Activated T-helper 1 cell treated with anti-CD3 and anti-CD28 coated beads, Interleukin-12 subunit alpha, Interleukin-12 subunit beta, Interleukin-2, Interleukin-4 antibody, amounts not matched to agents 30 ng/mL and 10 ng/mL and 1 ng/mL, durations not matched to agents 14 hours and 24 hours and 36 hours (primary cell): Measurements from ENCODE around the gene IFNA7. TPM values are rescaled to one million over a fixed set of nuclear protein-coding genes. Genes with fewer than 3 reads are reported as not detected.

Source experiments
- DNase-seq: peaks from one replicate; pipeline ENCODE4 v3.0.0; 2021; ENCODE audit warnings: low spot score
- H3K27ac Mint-ChIP-seq: one replicate; pipeline ENCODE4 v1.8.0; 2021; ENCODE audit warnings: mild to moderate bottlenecking, mixed read lengths
- H3K27me3 Mint-ChIP-seq: one replicate; pipeline ENCODE4 v1.8.0; 2022; ENCODE audit warnings: mild to moderate bottlenecking, moderate library complexity, mixed read lengths; ENCODE audit not compliant: insufficient read depth
- H3K36me3 Mint-ChIP-seq: one replicate; pipeline ENCODE4 v1.8.0; 2021; ENCODE audit warnings: low read depth, mixed read lengths
- H3K4me1 Mint-ChIP-seq: one replicate; pipeline ENCODE4 v1.8.0; 2021; ENCODE audit warnings: low read depth, mixed read lengths
- H3K4me3 Mint-ChIP-seq: one replicate; pipeline ENCODE4 v1.8.0; 2021; ENCODE audit warnings: mild to moderate bottlenecking, moderate library complexity, mixed read lengths
- H3K9me3 Mint-ChIP-seq: one replicate; pipeline ENCODE4 v1.8.0; 2021; ENCODE audit warnings: mixed read lengths
- intact Hi-C: fragments of 100-400 bp; cut with micrococcal nuclease; formaldehyde crosslinking; loops from one replicate; pipeline ENCODE4 v1.15.1; 2024
- total RNA-seq: library from RNA; stranded (reverse); gene quantifications from 2 replicates; pipeline ENCODE4 v1.2.3, GENCODE V29; 2022

Gene IFNA7
- total RNA-seq, 1 donor from 2014 or later: not detected

- Mint-ChIP-seq H3K9me3 (no peaks in the 10 kb centered on the region), H3K36me3 (no peaks in the 10 kb centered on the region), H3K4me3 (no peak overlapping the region), H3K27me3 (peaks cover 25% of the 10 kb centered on the region), H3K27ac (no peak overlapping the region), H3K4me1 (peaks cover 17% of the 10 kb centered on the region)
- intact Hi-C loops: no loop called here
- no peak for DNase-seq
Measured at GRCh38 chr9:21165516-21165915, 36.5 kb downstream of the IFNA7 start.

GRCh38 chr9:21160178-21160577, 41.8 kb downstream of the IFNA7 start:
- intact Hi-C loops: no loop called here
- Mint-ChIP-seq H3K27me3 (peaks cover 4% of the 10 kb centered on the region), H3K4me1 (peaks cover 31% of the 10 kb centered on the region), H3K4me3 (no peak overlapping the region), H3K9me3 (no peaks in the 10 kb centered on the region), H3K36me3 (peaks cover 3% of the 10 kb centered on the region), H3K27ac (no peak overlapping the region)
- no peak for DNase-seq

- Mint-ChIP-seq H3K27ac (no peak overlapping the region), H3K4me1 (peaks cover 21% of the 10 kb centered on the region), H3K4me3 (no peak overlapping the region), H3K9me3 (no peaks in the 10 kb centered on the region), H3K36me3 (peaks cover 3% of the 10 kb centered on the region), H3K27me3 (peaks cover 5% of the 10 kb centered on the region)
- DNase-seq: no peak
- intact Hi-C loops: no loop called here
Measured at GRCh38 chr9:21155501-21155900, 46.5 kb downstream of the IFNA7 start.

- peaks cover 3% of the 10 kb centered on the region for H3K36me3 Mint-ChIP-seq
- peaks cover 8% of the 10 kb centered on the region for H3K27me3 Mint-ChIP-seq
- no peak overlapping the region for H3K27ac Mint-ChIP-seq
- H3K4me1 Mint-ChIP-seq: peaks cover 11% of the 10 kb centered on the region
- H3K9me3 Mint-ChIP-seq: peaks cover under 1% of the 10 kb centered on the region
- intact Hi-C loops: no loop called here
- DNase-seq: no peak
- H3K4me3 Mint-ChIP-seq: no peak overlapping the region
Measured at GRCh38 chr9:21154018-21154608, 47.9 kb downstream of the IFNA7 start.

GRCh38 chr9:21153336-21154017, 48.5 kb downstream of the IFNA7 start:
- Mint-ChIP-seq H3K4me1 (peaks cover 7% of the 10 kb centered on the region), H3K9me3 (peaks cover 6% of the 10 kb centered on the region), H3K4me3 (no peak overlapping the region), H3K36me3 (peaks cover 1% of the 10 kb centered on the region), H3K27ac (no peak overlapping the region), H3K27me3 (peaks cover 12% of the 10 kb centered on the region)
- no peak for DNase-seq
- intact Hi-C loops: no loop called here

Other genes with a start within 250 kb of the IFNA7 start
- 2.7 and 3.0 TPM in 2 replicates for gene HACD4, start 170.6 kb downstream of the IFNA7 start, total RNA-seq
- gene IFNB1, start 124.3 kb downstream of the IFNA7 start, total RNA-seq: 0.23 TPM in 1 of 2 replicates, not detected in the other
- gene IFNW1, start 60.4 kb downstream of the IFNA7 start, total RNA-seq: not detected in 2 replicates
- gene IFNA21, start 35.5 kb downstream of the IFNA7 start, total RNA-seq: not detected in 2 replicates
- gene IFNA4, start 14.6 kb downstream of the IFNA7 start, total RNA-seq: not detected in 2 replicates
- not detected in 2 replicates for gene IFNA10, start 4.9 kb upstream of the IFNA7 start, total RNA-seq
- gene IFNA16, start 15.1 kb upstream of the IFNA7 start, total RNA-seq: not detected in 2 replicates
- gene IFNA17, start 26.0 kb upstream of the IFNA7 start, total RNA-seq: not detected in 2 replicates
- gene IFNA14, start 37.8 kb upstream of the IFNA7 start, total RNA-seq: not detected in 2 replicates
- not detected in 2 replicates for gene IFNA5, start 103.1 kb upstream of the IFNA7 start, total RNA-seq
- gene KLHL9, start 133.2 kb upstream of the IFNA7 start, total RNA-seq: 14.1 and 15.6 TPM in 2 replicates
- not detected in 2 replicates for gene IFNA6, start 148.7 kb upstream of the IFNA7 start, total RNA-seq
- not detected in 2 replicates for gene IFNA13, start 165.9 kb upstream of the IFNA7 start, total RNA-seq
- not detected in 2 replicates for gene IFNA2, start 183.2 kb upstream of the IFNA7 start, total RNA-seq
- not detected in 2 replicates for gene IFNA8, start 206.9 kb upstream of the IFNA7 start, total RNA-seq
- gene IFNA1, start 238.2 kb upstream of the IFNA7 start, total RNA-seq: not detected in 2 replicates